SK-N-SH treated with all-trans-retinoic acid at 6 μM for 48 hours (cell line): ENCODE data around the gene AEBP1.

Experiments used
- SNAI2 ChIP-seq: fragments of 250-450 bp; sonication (Bioruptor Pico); IDR thresholded peaks from 2 replicates; pipeline ENCODE4 v1.5.0; 2020; ENCODE audit warnings: mild to moderate bottlenecking, moderate library complexity
- TCF4 ChIP-seq: fragments of 250-450 bp; sonication (Bioruptor Pico); IDR thresholded peaks from 2 replicates; pipeline ENCODE4 v1.8.0; 2021; ENCODE audit warnings: mild to moderate bottlenecking, moderate library complexity, borderline replicate concordance
- ZC3H10 ChIP-seq: fragments of 250-450 bp; sonication (Bioruptor Pico); IDR thresholded peaks from 2 replicates; pipeline ENCODE4 v1.5.1; 2021; ENCODE audit warnings: mild to moderate bottlenecking, moderate library complexity
- ZFP30 ChIP-seq: fragments of 450-650 bp; formaldehyde crosslinking; IDR thresholded peaks from 2 replicates; pipeline ENCODE4 v1.5.0; 2022; ENCODE audit warnings: mild to moderate bottlenecking, moderate library complexity

DNA sequence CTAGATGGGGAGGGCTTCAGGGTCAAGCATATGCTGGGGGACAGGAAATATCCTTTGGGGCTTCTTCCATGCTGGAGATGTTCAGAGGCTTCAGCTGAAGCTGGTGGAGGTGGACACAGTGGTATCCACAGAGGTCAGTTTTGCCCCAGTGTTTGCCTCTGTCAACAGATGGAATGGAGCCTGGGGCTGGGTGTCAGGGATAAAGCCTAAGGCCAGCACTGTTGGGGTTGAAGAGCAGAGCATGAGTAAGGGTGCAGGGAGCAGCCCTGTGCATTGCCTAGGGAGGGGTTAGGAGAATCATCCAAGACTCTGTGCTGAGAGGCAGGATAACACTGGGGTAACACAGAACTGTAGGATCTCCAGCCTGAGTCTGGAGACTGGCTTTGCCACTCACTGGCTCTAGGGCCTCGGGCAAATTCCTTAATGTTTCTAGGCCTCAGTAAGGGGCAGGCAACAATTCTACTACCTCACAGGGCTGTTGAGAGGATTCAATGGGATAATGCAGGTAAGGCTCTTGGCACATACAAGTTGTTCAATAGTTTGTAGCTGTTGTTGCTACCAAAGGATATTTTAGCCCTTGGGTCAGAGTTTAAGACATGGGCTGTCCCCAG, 58.7 kb downstream of the AEBP1 start:
- TF ChIP-seq ZC3H10 (CRISPR knock-in tag) = no peak
- TF ChIP-seq TCF4 = no peak
- TF ChIP-seq SNAI2 = no peak
- no peak for TF ChIP-seq ZFP30 (CRISPR knock-in tag)
